HFFc6 (cell line): ENCODE data around the gene F10. TPM values are rescaled to one million over a fixed set of nuclear protein-coding genes. Genes with fewer than 3 reads are reported as not detected.

Experiments
- DNase-seq: peaks from one replicate; pipeline ENCODE4 v3.0.0-alpha.2; 2018
- H3K27ac Mint-ChIP-seq: 2 replicates; pipeline ENCODE4 v1.8.0; 2020; ENCODE audit warnings: mild to moderate bottlenecking, mixed read lengths
- H3K27me3 Mint-ChIP-seq: 2 replicates; pipeline ENCODE4 v1.8.0; 2021; ENCODE audit warnings: mild to moderate bottlenecking, moderate library complexity, mixed read lengths; ENCODE audit not compliant: insufficient read depth
- H3K36me3 Mint-ChIP-seq: 2 replicates; pipeline ENCODE4 v1.8.0; 2021; ENCODE audit warnings: low read depth, mixed read lengths
- H3K4me1 Mint-ChIP-seq: 2 replicates; pipeline ENCODE4 v1.8.0; 2020; ENCODE audit warnings: low read depth, mixed read lengths
- H3K4me3 Mint-ChIP-seq: 2 replicates; pipeline ENCODE4 v1.8.0; 2020; ENCODE audit warnings: mild to moderate bottlenecking, moderate library complexity, mixed read lengths
- H3K9me3 Mint-ChIP-seq: 2 replicates; pipeline ENCODE4 v1.8.0; 2020; ENCODE audit warnings: mild to moderate bottlenecking, mixed read lengths
- total RNA-seq, 6 experiments: library from RNA; stranded (reverse); fragmentation: NEBNext Ultra II Directional; extraction: Animal tissue kit (Norgen Biotek cat#: 25700); gene quantifications; 2 replicates in 1 of 6; 3 replicates in 5 of 6; pipeline ENCODE4 v1.2.3, GENCODE V29; 2021
- TF ChIP-seq, protein P1 (sequence below): fragments of 200-600 bp; sonication (generic); IDR thresholded peaks from 2 replicates; pipeline ENCODE4 v1.5.0; 2021; ENCODE audit warnings: antibody characterized with exemption, mild to moderate bottlenecking

Gene F10
- total RNA-seq, 6 experiments from 2014 or later: 10.2 to 21.3 (median 10.8) TPM

DNA sequence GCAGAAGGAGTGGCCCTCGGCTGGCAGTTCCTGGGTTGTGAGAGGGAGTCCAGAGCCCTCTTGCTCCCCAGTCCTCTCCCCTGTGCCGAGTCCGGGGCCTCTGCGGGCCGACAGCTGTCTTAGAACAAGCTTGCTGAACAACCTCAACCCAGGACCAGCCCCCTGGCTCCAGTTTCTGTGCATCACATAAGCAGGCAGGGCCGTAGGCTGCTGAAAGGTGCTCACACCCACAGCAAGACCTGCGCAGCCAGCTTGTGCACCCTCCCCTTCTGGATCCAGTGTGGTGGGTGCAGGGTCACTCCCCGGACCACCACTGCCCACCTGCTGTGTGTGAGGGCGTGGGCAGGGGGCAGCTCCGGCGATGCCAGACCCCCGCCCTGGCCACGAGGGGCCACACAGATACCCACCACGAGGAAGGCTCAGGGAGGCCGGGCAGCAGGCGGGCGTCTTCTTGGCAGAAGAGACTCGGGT lies 42.2 kb upstream of the F10 start:
- no peak for DNase-seq
- TF ChIP-seq, protein P1, sequence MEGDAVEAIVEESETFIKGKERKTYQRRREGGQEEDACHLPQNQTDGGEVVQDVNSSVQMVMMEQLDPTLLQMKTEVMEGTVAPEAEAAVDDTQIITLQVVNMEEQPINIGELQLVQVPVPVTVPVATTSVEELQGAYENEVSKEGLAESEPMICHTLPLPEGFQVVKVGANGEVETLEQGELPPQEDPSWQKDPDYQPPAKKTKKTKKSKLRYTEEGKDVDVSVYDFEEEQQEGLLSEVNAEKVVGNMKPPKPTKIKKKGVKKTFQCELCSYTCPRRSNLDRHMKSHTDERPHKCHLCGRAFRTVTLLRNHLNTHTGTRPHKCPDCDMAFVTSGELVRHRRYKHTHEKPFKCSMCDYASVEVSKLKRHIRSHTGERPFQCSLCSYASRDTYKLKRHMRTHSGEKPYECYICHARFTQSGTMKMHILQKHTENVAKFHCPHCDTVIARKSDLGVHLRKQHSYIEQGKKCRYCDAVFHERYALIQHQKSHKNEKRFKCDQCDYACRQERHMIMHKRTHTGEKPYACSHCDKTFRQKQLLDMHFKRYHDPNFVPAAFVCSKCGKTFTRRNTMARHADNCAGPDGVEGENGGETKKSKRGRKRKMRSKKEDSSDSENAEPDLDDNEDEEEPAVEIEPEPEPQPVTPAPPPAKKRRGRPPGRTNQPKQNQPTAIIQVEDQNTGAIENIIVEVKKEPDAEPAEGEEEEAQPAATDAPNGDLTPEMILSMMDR: no peak
- Mint-ChIP-seq H3K27me3 (peaks cover 21% of the 10 kb centered on the region), H3K9me3 (no peaks in the 10 kb centered on the region), H3K27ac (no peak overlapping the region), H3K4me1 (no peaks in the 10 kb centered on the region), H3K36me3 (no peaks in the 10 kb centered on the region), H3K4me3 (no peak overlapping the region)

DNA sequence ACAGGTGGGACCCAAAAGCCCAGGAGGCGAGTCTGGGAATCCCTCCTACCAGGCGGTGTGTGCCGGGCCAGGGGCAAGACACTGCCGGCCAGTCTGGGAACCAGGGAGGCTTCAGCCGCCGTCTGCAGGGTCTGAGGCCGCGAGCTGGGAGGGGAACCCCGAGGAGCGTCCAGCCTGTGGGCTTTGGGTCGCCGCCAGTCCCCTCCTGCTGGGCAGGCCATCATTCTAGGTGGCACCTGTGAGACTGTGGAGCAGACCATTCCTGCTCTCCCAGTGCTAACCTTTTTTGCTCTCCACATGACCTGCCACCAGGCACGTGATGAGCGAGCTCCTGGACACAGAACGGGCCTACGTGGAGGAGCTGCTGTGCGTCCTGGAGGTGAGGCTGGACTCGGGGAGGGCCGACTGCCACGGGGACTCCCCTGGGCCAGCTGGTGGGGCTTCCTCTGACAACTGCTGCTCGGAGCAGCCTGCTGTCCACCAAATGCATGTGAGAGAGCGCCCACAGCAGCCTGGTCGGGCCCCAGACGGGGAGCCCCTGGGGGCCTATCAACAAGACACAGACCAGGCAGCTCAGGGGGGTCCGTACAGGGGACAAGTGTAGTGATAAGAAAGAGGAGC lies 41.6 kb upstream of the F10 start:
- TF ChIP-seq, protein P1: no peak
- Mint-ChIP-seq H3K4me3 (no peak overlapping the region), H3K9me3 (no peaks in the 10 kb centered on the region), H3K36me3 (no peaks in the 10 kb centered on the region), H3K27me3 (peaks cover 21% of the 10 kb centered on the region), H3K27ac (no peak overlapping the region), H3K4me1 (no peaks in the 10 kb centered on the region)
- no peak for DNase-seq

DNA sequence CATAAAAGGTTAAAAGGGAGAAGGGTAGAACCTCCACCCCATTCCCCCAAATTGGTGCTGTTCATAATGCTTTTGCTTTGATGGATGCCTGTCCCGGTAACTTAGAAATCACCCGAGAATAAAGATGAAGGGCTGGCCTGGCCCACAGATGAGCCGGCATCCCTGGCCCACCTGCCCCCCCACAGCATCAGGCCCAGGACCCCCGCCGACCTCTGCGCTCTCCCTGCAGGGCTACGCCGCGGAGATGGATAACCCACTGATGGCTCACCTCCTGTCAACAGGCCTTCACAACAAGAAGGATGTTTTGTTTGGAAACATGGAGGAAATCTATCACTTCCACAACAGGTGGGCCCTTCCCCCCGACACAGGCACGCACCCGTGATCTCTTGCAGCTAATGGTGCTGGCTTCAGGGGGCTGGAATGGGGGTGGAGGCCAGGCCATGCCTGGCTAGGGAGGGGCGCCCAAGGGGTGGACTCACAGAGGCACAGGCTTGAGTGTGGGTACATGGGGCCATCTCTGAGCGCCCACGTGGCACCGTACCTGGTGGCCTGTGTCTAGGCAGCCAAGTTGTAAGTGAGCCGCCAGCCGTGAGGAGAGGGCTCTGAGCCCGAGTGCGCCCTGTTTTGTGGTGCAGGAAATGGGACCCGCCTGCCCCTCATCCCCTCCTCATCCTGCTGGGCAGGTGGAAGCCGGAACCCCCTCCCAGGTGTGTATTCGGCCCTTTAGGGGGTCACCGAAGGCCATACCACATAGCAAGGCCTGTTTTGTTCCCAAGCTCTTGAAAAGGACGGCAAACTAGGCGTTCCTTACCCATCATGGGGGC lies 40.2 kb upstream of the F10 start:
- H3K36me3 Mint-ChIP-seq: no peaks in the 10 kb centered on the region
- no peak overlapping the region for H3K4me3 Mint-ChIP-seq
- TF ChIP-seq, protein P1: no peak
- peaks cover 23% of the 10 kb centered on the region for H3K27me3 Mint-ChIP-seq
- DNase-seq: no peak
- H3K9me3 Mint-ChIP-seq: no peaks in the 10 kb centered on the region
- H3K4me1 Mint-ChIP-seq: no peaks in the 10 kb centered on the region
- no peak overlapping the region for H3K27ac Mint-ChIP-seq

DNA sequence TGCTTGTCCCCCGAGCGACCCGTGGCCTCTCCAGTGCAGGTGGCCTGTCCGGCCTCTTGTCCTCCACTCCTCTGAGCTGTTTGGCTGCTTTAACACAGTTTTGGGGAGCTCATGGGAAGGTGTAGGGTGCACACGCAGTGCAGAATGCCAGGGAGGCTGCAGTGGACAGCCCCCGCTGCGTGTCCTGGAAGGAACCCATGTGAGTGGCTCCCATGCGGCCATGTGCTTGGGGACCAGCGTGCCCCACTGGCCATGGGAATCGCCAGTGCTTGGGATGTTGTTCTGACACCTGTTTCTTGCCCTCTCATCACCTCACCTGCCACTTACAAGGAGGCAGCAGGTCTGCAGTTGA lies 39.6 kb upstream of the F10 start:
- TF ChIP-seq, protein P1: no peak
- H3K27ac Mint-ChIP-seq: no peak overlapping the region
- DNase-seq: no peak
- peaks cover 19% of the 10 kb centered on the region for H3K27me3 Mint-ChIP-seq
- H3K4me1 Mint-ChIP-seq: no peaks in the 10 kb centered on the region
- H3K4me3 Mint-ChIP-seq: no peak overlapping the region
- H3K9me3 Mint-ChIP-seq: no peaks in the 10 kb centered on the region
- H3K36me3 Mint-ChIP-seq: no peaks in the 10 kb centered on the region

DNA sequence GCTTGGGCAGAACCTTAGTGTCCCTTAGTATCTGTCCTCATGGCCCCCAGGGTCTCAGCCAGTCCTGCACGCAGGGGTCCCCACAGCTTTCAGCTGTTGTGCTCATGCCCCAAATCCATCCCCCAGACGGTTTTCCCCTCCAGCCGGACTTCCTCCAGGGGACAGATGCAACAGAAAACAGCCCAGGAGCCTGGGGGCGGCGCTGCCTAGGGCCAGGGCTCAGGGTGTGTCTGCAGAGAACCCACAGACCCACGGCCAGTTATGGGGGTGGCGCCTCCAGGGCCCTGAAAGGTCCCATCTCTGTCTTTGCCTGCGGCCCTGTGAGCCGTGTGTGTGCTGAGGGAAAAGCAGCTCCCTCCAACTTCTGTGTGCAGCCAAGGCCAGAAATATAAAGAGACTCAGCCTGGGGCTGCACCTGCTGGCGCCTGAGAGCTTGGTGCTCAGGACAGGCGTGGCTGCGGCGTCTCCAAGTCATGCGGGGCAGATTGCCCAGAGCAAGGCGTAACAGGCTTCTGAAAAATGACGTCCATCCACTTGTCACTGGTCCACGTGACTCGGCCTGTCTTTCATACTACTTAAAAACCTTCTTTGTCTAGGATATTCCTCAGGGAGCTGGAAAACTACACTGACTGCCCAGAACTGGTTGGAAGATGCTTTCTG lies 39.1 kb upstream of the F10 start:
- no peaks in the 10 kb centered on the region for H3K9me3 Mint-ChIP-seq
- H3K27me3 Mint-ChIP-seq: peaks cover 23% of the 10 kb centered on the region
- H3K36me3 Mint-ChIP-seq: no peaks in the 10 kb centered on the region
- TF ChIP-seq, protein P1: no peak
- no peaks in the 10 kb centered on the region for H3K4me1 Mint-ChIP-seq
- DNase-seq: no peak
- no peak overlapping the region for H3K4me3 Mint-ChIP-seq
- H3K27ac Mint-ChIP-seq: no peak overlapping the region
